T-helper 17 cell (primary cell): ENCODE results near the gene C3orf80. TPM values are rescaled to one million over a fixed set of nuclear protein-coding genes. Genes with fewer than 3 reads are reported as not detected.

Experiments used
- total RNA-seq, 4 donors: library from RNA in 2 of 4; stranded (reverse) in 2 of 4; gene quantifications; one replicate each; pipeline ENCODE4 v1.2.3 and lab custom pipeline; 2022 to 2026

C3orf80 gene
- total RNA-seq, 2 donors from 2014 or later, result not detected

Other genes with a start within 250 kb of the C3orf80 start
- 1 to 10 TPM; 1.7 to 3.2 TPM for gene IL12A, start 236.6 kb upstream of the C3orf80 start, total RNA-seq
- 10 to 100 TPM; 24.6 to 26.1 TPM for gene IFT80, start 173.8 kb downstream of the C3orf80 start, total RNA-seq
- gene SMC4, start 174.2 kb downstream of the C3orf80 start, total RNA-seq, result 10 to 100 TPM; 61.1 to 77.8 TPM
- 10 to 100 TPM; 15.2 to 32.1 TPM for gene TRIM59, start 224.4 kb downstream of the C3orf80 start, total RNA-seq